Duodenal mucosa (tissue), 2 donors: ENCODE measurements around the gene ZNF827.

ENCODE experiments used
- H3K27ac ChIP-seq: one replicate; pipeline ENCODE4 v1.7.0; 2013; ENCODE audit warnings: low read depth, low read length
- H3K27me3 ChIP-seq, 2 donors: one replicate each; pipeline ENCODE4 v1.7.0; 2013; ENCODE audit warnings: low read length in 2 of 2, control low read depth in 1 of 2; ENCODE audit not compliant: insufficient read depth in 2 of 2, control insufficient read depth in 1 of 2
- H3K36me3 ChIP-seq, 2 donors: one replicate each; pipeline ENCODE4 v1.7.0; 2013; ENCODE audit warnings: low read length in 2 of 2, control low read depth in 1 of 2; ENCODE audit not compliant: insufficient read depth in 2 of 2, control insufficient read depth in 1 of 2
- H3K4me1 ChIP-seq, 2 donors: one replicate each; pipeline ENCODE4 v1.7.0; 2013; ENCODE audit warnings: low read length in 2 of 2, control low read depth in 1 of 2; ENCODE audit not compliant: insufficient read depth in 2 of 2, control insufficient read depth in 1 of 2
- H3K4me3 ChIP-seq, 2 donors: one replicate each; pipeline ENCODE4 v1.7.0; 2013; ENCODE audit warnings: low read length in 2 of 2, low read depth in 1 of 2
- H3K9ac ChIP-seq, 2 donors: one replicate each; pipeline ENCODE4 v1.7.0; 2013; ENCODE audit warnings: low read length in 2 of 2, low read depth in 1 of 2
- H3K9me3 ChIP-seq, 2 donors: one replicate each; pipeline ENCODE4 v1.7.0; 2013; ENCODE audit warnings: low read length in 2 of 2, control low read depth in 1 of 2; ENCODE audit not compliant: control insufficient read depth in 1 of 2

Gene ZNF827

GRCh38 chr4:145891958-145892357 is 46.7 kb downstream of the ZNF827 start:
- no peak overlapping the region for H3K27ac ChIP-seq
- no peak overlapping the region for H3K4me3 ChIP-seq

GRCh38 chr4:145890689-145891088 is 47.9 kb downstream of the ZNF827 start:
- no peaks in the 10 kb centered on the region for H3K9me3 ChIP-seq
- H3K4me3 ChIP-seq, result no peak overlapping the region
- peaks cover 4 to 5% of the 10 kb centered on the region in 2 donors for H3K4me1 ChIP-seq
- H3K27me3 ChIP-seq, result no peaks in the 10 kb centered on the region
- H3K27ac ChIP-seq, result no peak overlapping the region
- peaks cover 12 to 13% of the 10 kb centered on the region in 2 donors for H3K36me3 ChIP-seq
- no peak overlapping the region for H3K9ac ChIP-seq

More at GRCh38 chr4:145891958-145892357, 46.7 kb downstream of the ZNF827 start:
- H3K36me3 ChIP-seq, result peaks cover 6 to 7% of the 10 kb centered on the region in 2 donors
- no peak overlapping the region for H3K9ac ChIP-seq
- no peaks in the 10 kb centered on the region for H3K27me3 ChIP-seq
- peaks cover 2 to 5% of the 10 kb centered on the region in 2 donors for H3K4me1 ChIP-seq
- no peaks in the 10 kb centered on the region for H3K9me3 ChIP-seq

GRCh38 chr4:145888393-145888792 is 50.2 kb downstream of the ZNF827 start:
- H3K9me3 ChIP-seq, result no peaks in the 10 kb centered on the region
- H3K36me3 ChIP-seq, result peaks cover 19 to 29% of the 10 kb centered on the region in 2 donors
- H3K27me3 ChIP-seq, result no peaks in the 10 kb centered on the region
- H3K27ac ChIP-seq, result no peak overlapping the region
- H3K9ac ChIP-seq, result no peak overlapping the region
- no peak overlapping the region for H3K4me3 ChIP-seq
- peaks cover 4 to 5% of the 10 kb centered on the region in 2 donors for H3K4me1 ChIP-seq

- Histone ChIP-seq H3K36me3 (peaks cover 19 to 33% of the 10 kb centered on the region in 2 donors), H3K9ac (no peak overlapping the region), H3K9me3 (no peaks in the 10 kb centered on the region), H3K27ac (no peak overlapping the region), H3K4me3 (no peak overlapping the region), H3K27me3 (no peaks in the 10 kb centered on the region), H3K4me1 (peaks cover 8 to 10% of the 10 kb centered on the region in 2 donors)
These were observed 51.2 kb downstream of the ZNF827 start for GRCh38 chr4:145887241-145887991.

GRCh38 chr4:145886871-145887240 is 51.8 kb downstream of the ZNF827 start:
- Histone ChIP-seq H3K27ac (no peak overlapping the region), H3K9me3 (no peaks in the 10 kb centered on the region), H3K4me1 (peaks cover 13 to 15% of the 10 kb centered on the region in 2 donors), H3K4me3 (no peak overlapping the region), H3K9ac (no peak overlapping the region), H3K36me3 (peaks cover 15 to 31% of the 10 kb centered on the region in 2 donors), H3K27me3 (no peaks in the 10 kb centered on the region)

GRCh38 chr4:145885666-145886065 is 53.0 kb downstream of the ZNF827 start:
- no peaks in the 10 kb centered on the region for H3K9me3 ChIP-seq
- H3K27me3 ChIP-seq, result no peaks in the 10 kb centered on the region
- H3K9ac ChIP-seq, result no peak overlapping the region
- peaks cover 18 to 20% of the 10 kb centered on the region in 2 donors for H3K4me1 ChIP-seq
- peaks cover 12 to 27% of the 10 kb centered on the region in 2 donors for H3K36me3 ChIP-seq
- H3K27ac ChIP-seq, result no peak overlapping the region
- no peak overlapping the region for H3K4me3 ChIP-seq

GRCh38 chr4:145884775-145885174 is 53.8 kb downstream of the ZNF827 start:
- Histone ChIP-seq H3K9me3 (no peaks in the 10 kb centered on the region), H3K4me1 (peaks cover 18 to 21% of the 10 kb centered on the region in 2 donors), H3K36me3 (peaks cover 12 to 27% of the 10 kb centered on the region in 2 donors), H3K4me3 (no peak overlapping the region), H3K27me3 (no peaks in the 10 kb centered on the region), H3K27ac (no peak overlapping the region), H3K9ac (no peak overlapping the region)

GRCh38 chr4:145883101-145883694 is 55.4 kb downstream of the ZNF827 start:
- H3K9me3 ChIP-seq, result no peaks in the 10 kb centered on the region
- H3K27ac ChIP-seq, result no peak overlapping the region
- H3K4me1 ChIP-seq, result peaks cover 27 to 30% of the 10 kb centered on the region in 2 donors
- H3K27me3 ChIP-seq, result no peaks in the 10 kb centered on the region
- no peak overlapping the region for H3K4me3 ChIP-seq
- peaks cover 12 to 27% of the 10 kb centered on the region in 2 donors for H3K36me3 ChIP-seq
- H3K9ac ChIP-seq, result no peak overlapping the region

GRCh38 chr4:145882604-145883003 is 56.0 kb downstream of the ZNF827 start:
- H3K27ac ChIP-seq, result peak overlapping the region; percentile 2
- no peaks in the 10 kb centered on the region for H3K9me3 ChIP-seq
- peaks cover 12 to 27% of the 10 kb centered on the region in 2 donors for H3K36me3 ChIP-seq
- H3K27me3 ChIP-seq, result no peaks in the 10 kb centered on the region
- peak overlapping the region in 1 of 2 donors; percentile 7 for H3K4me3 ChIP-seq
- peaks cover 25 to 30% of the 10 kb centered on the region in 2 donors for H3K4me1 ChIP-seq
- no peak overlapping the region for H3K9ac ChIP-seq

GRCh38 chr4:145881989-145882388 is 56.6 kb downstream of the ZNF827 start:
- no peaks in the 10 kb centered on the region for H3K27me3 ChIP-seq
- H3K9me3 ChIP-seq, result no peaks in the 10 kb centered on the region
- H3K4me3 ChIP-seq, result peak overlapping the region in 1 of 2 donors; percentile 18
- H3K4me1 ChIP-seq, result peaks cover 21 to 28% of the 10 kb centered on the region in 2 donors
- H3K9ac ChIP-seq, result no peak overlapping the region
- H3K36me3 ChIP-seq, result peaks cover 12 to 27% of the 10 kb centered on the region in 2 donors
- H3K27ac ChIP-seq, result peak overlapping the region; percentile 6
